CD4-positive, alpha-beta T cell (primary cell): ENCODE data around the gene SLCO1C1. TPM values are rescaled to one million over a fixed set of nuclear protein-coding genes. Genes with fewer than 3 reads are reported as not detected.

ENCODE experiments used
- ATAC-seq: fragments of 200-7000 bp; cut with Tn5 transposase; one replicate; pipeline ENCODE4 v1.10.0; 2022; ENCODE audit warnings: mild to moderate bottlenecking; ENCODE audit not compliant: poor library complexity
- CTCF ChIA-PET: fragments of 350-600 bp; sonication (Branson Sonifier 250); formaldehyde crosslinking; loops from one replicate; lab custom pipeline; 2021; ENCODE audit warnings: antibody characterized with exemption, inconsistent platforms; lab: Charles Lee
- POLR2A ChIA-PET: fragments of 350-600 bp; sonication (Branson Sonifier 250); formaldehyde crosslinking; loops from one replicate; lab custom pipeline; 2021; ENCODE audit warnings: antibody characterized with exemption, inconsistent platforms; lab: Charles Lee
- DNase-seq, 14 experiments: peaks; one replicate each; pipeline ENCODE4 v3.0.0-alpha.2; 2013 to 2020; ENCODE audit warnings: mixed read lengths in 2 of 14
- H3K27ac ChIP-seq, 2 donors: one replicate each; pipeline versions ENCODE4 v1.5.1 to v1.7.0; 2013; ENCODE audit warnings: low read length in 2 of 2, low read depth in 1 of 2, mild to moderate bottlenecking in 1 of 2
- H3K27me3 ChIP-seq, 2 experiments: 1 replicate in 1 of 2; 2 replicates in 1 of 2; pipeline versions ENCODE4 v1.6.1 to v1.7.0; 2013; ENCODE audit warnings: low read length in 2 of 2, control low read depth in 1 of 2, mild to moderate bottlenecking in 1 of 2, moderate library complexity in 1 of 2; ENCODE audit not compliant: insufficient read depth in 2 of 2, control insufficient read depth in 1 of 2
- H3K36me3 ChIP-seq: one replicate; pipeline ENCODE4 v1.6.1; 2013; ENCODE audit warnings: low read length, control low read depth; ENCODE audit not compliant: insufficient read depth
- H3K4me1 ChIP-seq: one replicate; pipeline ENCODE4 v1.6.1; 2013; ENCODE audit warnings: low read length, control low read depth; ENCODE audit not compliant: insufficient read depth
- H3K4me3 ChIP-seq: one replicate; pipeline ENCODE4 v1.5.1; 2013; ENCODE audit warnings: mild to moderate bottlenecking, low read length, moderate library complexity
- H3K9me3 ChIP-seq, 2 experiments: 1 replicate in 1 of 2; 2 replicates in 1 of 2; pipeline versions ENCODE4 v1.6.1 to v1.7.0; 2013; ENCODE audit warnings: low read length in 2 of 2, mild to moderate bottlenecking in 2 of 2, control low read depth in 1 of 2, moderate library complexity in 1 of 2; ENCODE audit not compliant: control insufficient read depth in 1 of 2, insufficient read depth in 1 of 2
- H3K27ac Mint-ChIP-seq: one replicate; pipeline ENCODE4 v1.8.0; 2020; ENCODE audit warnings: mixed read lengths
- H3K27me3 Mint-ChIP-seq: one replicate; pipeline ENCODE4 v1.8.0; 2021; ENCODE audit warnings: mixed read lengths
- H3K36me3 Mint-ChIP-seq: one replicate; pipeline ENCODE4 v1.8.0; 2021; ENCODE audit warnings: low read depth, mixed read lengths
- H3K4me1 Mint-ChIP-seq: one replicate; pipeline ENCODE4 v1.8.0; 2021; ENCODE audit warnings: low read depth, mixed read lengths
- H3K4me3 Mint-ChIP-seq: one replicate; pipeline ENCODE4 v1.8.0; 2020; ENCODE audit warnings: mild to moderate bottlenecking, mixed read lengths
- H3K9me3 Mint-ChIP-seq: one replicate; pipeline ENCODE4 v1.8.0; 2020; ENCODE audit warnings: mixed read lengths
- CTCF ChIP-seq: fragments of 200-600 bp; IDR thresholded peaks from one replicate; pipeline ENCODE4 v1.8.0; 2022; ENCODE audit warnings: antibody characterized with exemption, mild to moderate bottlenecking
- intact Hi-C, 2 experiments: fragments of 100-400 bp; cut with DNase I in 1 of 2; cut with micrococcal nuclease in 1 of 2; formaldehyde crosslinking; loops; one replicate each; pipeline versions ENCODE4 v1.15.1 to v1.9.0; 2023 to 2025; cut with DNase I, micrococcal nuclease
- total RNA-seq, 174 experiments: library from RNA in 2 of 174; stranded (reverse) in 2 of 174; gene quantifications; one replicate each; pipeline ENCODE4 v1.2.3 and lab custom pipeline; 2021 to 2026

SLCO1C1 gene
- total RNA-seq, 2 experiments from 2014 or later: not detected

DNA sequence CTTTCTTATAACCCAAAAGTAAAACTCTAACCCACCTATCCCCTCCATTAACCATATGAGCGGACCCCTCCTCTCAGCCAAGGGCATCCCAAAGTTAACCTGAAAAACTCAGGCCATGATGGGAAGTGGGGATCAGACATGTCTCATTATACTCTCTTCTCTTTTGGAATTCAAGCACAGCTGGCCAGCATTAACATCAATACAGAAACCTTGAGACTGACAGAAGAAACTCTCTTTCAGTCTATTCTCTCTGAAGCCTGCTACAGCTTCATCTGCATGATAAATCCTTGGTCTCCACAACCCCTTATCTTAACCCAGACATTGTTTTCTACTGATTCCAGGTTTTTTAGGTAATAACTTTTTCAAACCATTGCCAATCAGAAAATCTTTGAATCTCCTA is 97.8 kb downstream of the SLCO1C1 start:
- DNase-seq (no peak), ATAC-seq (no peak)
- Mint-ChIP-seq H3K27me3 (no peaks in the 10 kb centered on the region), H3K4me3 (no peak overlapping the region), H3K36me3 (no peaks in the 10 kb centered on the region), H3K9me3 (no peaks in the 10 kb centered on the region), H3K27ac (no peak overlapping the region), H3K4me1 (no peaks in the 10 kb centered on the region)
- Histone ChIP-seq H3K4me3 (no peak overlapping the region), H3K9me3 (no peaks in the 10 kb centered on the region), H3K4me1 (no peaks in the 10 kb centered on the region), H3K27me3 (no peaks in the 10 kb centered on the region), H3K27ac (no peak overlapping the region), H3K36me3 (no peaks in the 10 kb centered on the region)
- POLR2A ChIA-PET: no interaction called here
- TF ChIP-seq CTCF: no peak
- CTCF ChIA-PET: no interaction called here
- intact Hi-C loops: no loop called here

DNA sequence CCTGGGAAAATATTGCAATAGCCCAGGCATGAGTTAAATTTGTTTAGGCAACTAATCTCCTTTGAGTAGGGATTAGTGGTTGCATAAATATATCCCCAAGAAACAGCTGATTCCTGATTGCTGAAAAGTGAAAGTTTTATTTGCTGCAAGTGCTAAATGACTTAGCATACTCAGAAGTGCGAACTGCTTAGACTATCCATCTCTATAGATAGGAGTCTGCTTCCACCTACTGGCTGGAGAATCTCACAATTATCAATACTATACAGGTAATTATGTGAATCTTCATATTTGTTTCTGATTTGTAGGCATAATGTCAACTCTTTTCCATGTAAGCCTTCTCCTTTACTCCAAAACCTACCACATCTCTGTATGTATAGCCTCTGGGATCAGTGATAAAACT is 103.4 kb downstream of the SLCO1C1 start:
- H3K27ac ChIP-seq: no peak overlapping the region
- ChIA-PET POLR2A (no interaction called here), CTCF (no interaction called here)
- H3K4me1 ChIP-seq: no peaks in the 10 kb centered on the region
- Mint-ChIP-seq H3K36me3 (no peaks in the 10 kb centered on the region), H3K9me3 (no peaks in the 10 kb centered on the region), H3K27ac (no peak overlapping the region), H3K4me1 (no peaks in the 10 kb centered on the region), H3K27me3 (no peaks in the 10 kb centered on the region), H3K4me3 (no peak overlapping the region)
- no peaks in the 10 kb centered on the region for H3K9me3 ChIP-seq
- H3K4me3 ChIP-seq: no peak overlapping the region
- ATAC-seq (no peak), DNase-seq (no peak)
- intact Hi-C loops: no loop called here
- H3K36me3 ChIP-seq: no peaks in the 10 kb centered on the region
- TF ChIP-seq CTCF: no peak
- no peaks in the 10 kb centered on the region for H3K27me3 ChIP-seq

DNA sequence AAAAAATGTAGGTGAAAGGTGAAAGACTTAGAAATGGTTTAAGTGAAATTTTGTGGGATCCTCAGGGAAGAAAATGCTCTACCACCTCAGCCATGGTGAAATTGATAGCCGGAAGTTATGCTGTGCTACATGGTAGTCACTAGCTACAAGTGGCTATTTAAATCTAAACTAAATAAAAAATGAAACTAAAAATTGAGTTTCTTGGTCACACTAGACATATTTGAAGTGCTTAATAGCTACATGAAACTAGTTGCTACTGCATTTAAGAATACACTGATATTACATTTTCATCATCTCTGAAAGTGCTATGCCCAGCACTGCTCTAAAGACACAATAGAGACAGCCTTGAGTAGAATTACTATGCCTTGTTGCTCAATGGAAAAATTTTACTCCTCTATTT is 105.0 kb downstream of the SLCO1C1 start:
- Histone ChIP-seq H3K27me3 (no peaks in the 10 kb centered on the region), H3K4me3 (no peak overlapping the region), H3K4me1 (no peaks in the 10 kb centered on the region), H3K9me3 (no peaks in the 10 kb centered on the region), H3K27ac (no peak overlapping the region), H3K36me3 (no peaks in the 10 kb centered on the region)
- ChIA-PET POLR2A (no interaction called here), CTCF (no interaction called here)
- Mint-ChIP-seq H3K27ac (no peak overlapping the region), H3K4me1 (no peaks in the 10 kb centered on the region), H3K36me3 (no peaks in the 10 kb centered on the region), H3K4me3 (no peak overlapping the region), H3K9me3 (no peaks in the 10 kb centered on the region), H3K27me3 (no peaks in the 10 kb centered on the region)
- ATAC-seq: no peak
- DNase-seq: no peak
- intact Hi-C loops: no loop called here
- no peak for TF ChIP-seq CTCF
